GM23338 (cell line): ENCODE results near the gene GPR85. TPM values are rescaled to one million over a fixed set of nuclear protein-coding genes. Genes with fewer than 3 reads are reported as not detected.

Experiments
- ATAC-seq: fragments of 200-7000 bp; cut with Tn5 transposase; 3 replicates; pipeline ENCODE4 v1.9.1; 2020
- DNase-seq: peaks from one replicate; pipeline ENCODE4 v3.0.0-alpha.2; 2015; ENCODE audit warnings: low spot score
- H2AFZ ChIP-seq: fragments of 200-600 bp; sonication (generic); 2 replicates; pipeline ENCODE4 v1.8.0; 2016; ENCODE audit warnings: antibody characterized with exemption, mild to moderate bottlenecking, moderate library complexity
- H3F3A ChIP-seq: fragments of 200-600 bp; sonication (generic); replicated peaks from 2 replicates; pipeline ENCODE4 v1.8.0; 2017; ENCODE audit warnings: antibody characterized with exemption, mixed run types, low read depth
- H3K27ac ChIP-seq: fragments of 200-600 bp; sonication (generic); 2 replicates; pipeline ENCODE4 v1.6.1; 2016; ENCODE audit warnings: low read depth
- H3K27me3 ChIP-seq: fragments of 200-600 bp; sonication (generic); 2 replicates; pipeline ENCODE4 v1.8.0; 2016; ENCODE audit warnings: mild to moderate bottlenecking, mixed run types, moderate library complexity; ENCODE audit not compliant: insufficient read depth
- H3K36me3 ChIP-seq: fragments of 200-600 bp; sonication (generic); 2 replicates; pipeline ENCODE4 v1.8.0; 2016; ENCODE audit warnings: mild to moderate bottlenecking; ENCODE audit not compliant: insufficient read depth
- H3K4me1 ChIP-seq: fragments of 200-600 bp; sonication (generic); 2 replicates; pipeline ENCODE4 v1.8.0; 2016; ENCODE audit warnings: mild to moderate bottlenecking, moderate library complexity; ENCODE audit not compliant: insufficient read depth
- H3K4me2 ChIP-seq: fragments of 200-600 bp; sonication (generic); 2 replicates; pipeline ENCODE4 v1.7.1; 2017; ENCODE audit warnings: mixed run types
- H3K4me3 ChIP-seq: fragments of 200-600 bp; sonication (generic); 2 replicates; pipeline ENCODE4 v1.6.1; 2016; ENCODE audit warnings: mixed run types
- H3K79me2 ChIP-seq: fragments of 200-600 bp; sonication (generic); replicated peaks from 2 replicates; pipeline ENCODE4 v1.8.0; 2017; ENCODE audit warnings: mild to moderate bottlenecking; ENCODE audit not compliant: insufficient read depth
- H3K9me2 ChIP-seq: fragments of 200-600 bp; sonication (generic); 2 replicates; pipeline ENCODE4 v1.8.0; 2017; ENCODE audit not compliant: insufficient read depth
- H4K20me1 ChIP-seq: fragments of 200-600 bp; sonication (generic); replicated peaks from 2 replicates; pipeline ENCODE4 v1.8.0; 2017; ENCODE audit warnings: mild to moderate bottlenecking; ENCODE audit not compliant: insufficient read depth
- H3K27ac Mint-ChIP-seq: 2 replicates; pipeline ENCODE4 v1.8.0; 2020; ENCODE audit warnings: inconsistent platforms, mild to moderate bottlenecking, moderate library complexity, mixed read lengths
- H3K27me3 Mint-ChIP-seq: 3 replicates; pipeline ENCODE4 v1.8.0; 2022; ENCODE audit warnings: low read depth, mild to moderate bottlenecking, moderate library complexity, mixed read lengths, inconsistent platforms; ENCODE audit not compliant: insufficient read depth, poor library complexity
- H3K36me3 Mint-ChIP-seq: 3 replicates; pipeline ENCODE4 v1.8.0; 2021; ENCODE audit warnings: low read depth, mild to moderate bottlenecking, inconsistent platforms, moderate library complexity, mixed read lengths
- H3K4me1 Mint-ChIP-seq: 3 replicates; pipeline ENCODE4 v1.8.0; 2020; ENCODE audit warnings: mild to moderate bottlenecking, inconsistent platforms, mixed read lengths
- H3K4me3 Mint-ChIP-seq: 3 replicates; pipeline ENCODE4 v1.8.0; 2021; ENCODE audit warnings: moderate library complexity, mild to moderate bottlenecking, inconsistent platforms, mixed read lengths
- H3K9me3 Mint-ChIP-seq: 3 replicates; pipeline ENCODE4 v1.8.0; 2020; ENCODE audit warnings: moderate library complexity, mild to moderate bottlenecking, inconsistent platforms, mixed read lengths
- EZH2 ChIP-seq: fragments of 200-600 bp; sonication (generic); IDR thresholded peaks from one replicate; pipeline ENCODE4 v1.8.0; 2017; ENCODE audit warnings: antibody characterized with exemption, mild to moderate bottlenecking, low read depth; ENCODE audit not compliant: unreplicated experiment
- EZH2phosphoT487 ChIP-seq: fragments of 200-600 bp; sonication (generic); IDR thresholded peaks from one replicate; pipeline ENCODE4 v1.8.1; 2018; ENCODE audit warnings: antibody characterized with exemption; ENCODE audit not compliant: unreplicated experiment
- JUNB ChIP-seq: IDR thresholded peaks from one replicate; pipeline ENCODE4 v1.6.1; 2016; ENCODE audit warnings: antibody characterized with exemption; ENCODE audit not compliant: unreplicated experiment
- NANOG ChIP-seq: IDR thresholded peaks from 2 replicates; pipeline ENCODE4 v1.6.1; 2016; ENCODE audit warnings: antibody characterized with exemption, borderline replicate concordance
- POLR2AphosphoS5 ChIP-seq: IDR thresholded peaks from 2 replicates; pipeline ENCODE4 v1.6.1; 2016; ENCODE audit warnings: antibody characterized with exemption, low read depth
- STAT1 ChIP-seq: IDR thresholded peaks from one replicate; pipeline ENCODE4 v1.6.1; 2016; ENCODE audit warnings: antibody characterized with exemption; ENCODE audit not compliant: unreplicated experiment
- ZNF114 ChIP-seq: fragments of 250-450 bp; sonication (Bioruptor Pico); IDR thresholded peaks from 2 replicates; pipeline ENCODE4 v1.5.0; 2020; ENCODE audit warnings: mild to moderate bottlenecking, moderate library complexity
- polyA plus RNA-seq: library from polyadenylated mRNA; unstranded; fragments of >200 nt; fragmentation: Nextera tagmentation; extraction: Ambion mirVana; gene quantifications from 2 replicates; pipeline ENCODE4 v1.2.1, GENCODE V29; 2016
- total RNA-seq: library from RNA; depleted of rRNA; stranded (reverse); fragments of >200 nt; shearing (Covaris generic); gene quantifications from 2 replicates; pipeline ENCODE4 v1.2.3, GENCODE V29; 2014
- TF ChIP-seq, protein P1 (sequence below): IDR thresholded peaks from 2 replicates; pipeline ENCODE4 v1.6.1; 2016; ENCODE audit warnings: antibody characterized with exemption
- TF ChIP-seq, protein P2 (sequence below): IDR thresholded peaks from one replicate; pipeline ENCODE4 v1.6.1; 2018; ENCODE audit warnings: antibody characterized with exemption; ENCODE audit not compliant: unreplicated experiment
- TF ChIP-seq, protein P3 (sequence below): fragments of 250-450 bp; sonication (Bioruptor Pico); IDR thresholded peaks from 2 replicates; pipeline ENCODE4 v1.5.0; 2020; ENCODE audit warnings: mild to moderate bottlenecking, moderate library complexity
- TF ChIP-seq, protein P4 (sequence below), 2 experiments: fragments of 200-600 bp in 1 of 2; sonication (generic) in 1 of 2; conservative IDR thresholded peaks; 2 replicates each; pipeline versions ENCODE4 v1.5.1 to v1.6.1; 2016 to 2017; ENCODE audit warnings: antibody characterized with exemption in 2 of 2, low read depth in 2 of 2, mild to moderate bottlenecking in 2 of 2, moderate library complexity in 1 of 2

The GPR85 gene
- total and polyA plus RNA-seq, 2 experiments from 2014 or later: 0.16 to 0.35 TPM

DNA sequence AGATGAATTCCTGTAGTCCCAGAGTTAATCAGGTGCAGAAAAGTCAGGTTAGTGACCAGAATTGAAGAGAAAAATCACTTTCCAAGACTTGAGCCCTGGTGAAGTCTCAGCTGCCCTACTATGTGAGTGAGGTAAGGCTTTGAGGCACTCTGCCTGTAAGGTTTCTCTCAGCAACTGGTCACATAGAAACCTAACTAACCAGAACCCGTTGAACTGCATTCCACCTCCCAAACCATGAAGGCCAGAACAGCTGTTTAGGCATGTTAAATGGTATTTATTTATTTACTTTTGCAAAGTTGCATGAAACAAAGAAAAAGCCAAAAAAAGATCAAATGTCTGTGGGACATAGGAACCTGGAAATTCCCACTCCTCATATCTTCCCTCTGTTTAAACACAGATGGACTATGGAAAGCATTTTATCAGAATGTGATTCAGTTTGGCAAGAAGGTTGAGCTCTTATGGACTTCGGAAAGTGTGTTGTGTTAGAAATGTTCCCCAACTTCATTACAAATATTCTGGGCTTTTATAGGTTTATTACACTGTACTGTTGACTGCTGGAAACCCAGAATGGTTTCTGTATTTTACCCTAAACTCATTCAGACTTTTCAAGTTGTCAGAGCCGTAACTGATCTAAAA, 12.8 kb upstream of the GPR85 start:
- no peaks in the 10 kb centered on the region for H3K36me3 ChIP-seq
- Mint-ChIP-seq H3K36me3 (no peaks in the 10 kb centered on the region), H3K27ac (no peak overlapping the region; the same call in 1 of the 2 replicates), H3K27me3 (no peaks in the 10 kb centered on the region), H3K9me3 (no peaks in the 10 kb centered on the region), H3K4me1 (peaks cover 7% of the 10 kb centered on the region; the same call in 2 of the 3 replicates), H3K4me3 (no peak overlapping the region)
- H3K4me1 ChIP-seq: no peaks in the 10 kb centered on the region
- no peak overlapping the region for H3K4me3 ChIP-seq
- DNase-seq (peak; percentile 79), ATAC-seq (peak; percentile 91)
- no peaks in the 10 kb centered on the region for H3F3A ChIP-seq
- TF ChIP-seq, protein P1, sequence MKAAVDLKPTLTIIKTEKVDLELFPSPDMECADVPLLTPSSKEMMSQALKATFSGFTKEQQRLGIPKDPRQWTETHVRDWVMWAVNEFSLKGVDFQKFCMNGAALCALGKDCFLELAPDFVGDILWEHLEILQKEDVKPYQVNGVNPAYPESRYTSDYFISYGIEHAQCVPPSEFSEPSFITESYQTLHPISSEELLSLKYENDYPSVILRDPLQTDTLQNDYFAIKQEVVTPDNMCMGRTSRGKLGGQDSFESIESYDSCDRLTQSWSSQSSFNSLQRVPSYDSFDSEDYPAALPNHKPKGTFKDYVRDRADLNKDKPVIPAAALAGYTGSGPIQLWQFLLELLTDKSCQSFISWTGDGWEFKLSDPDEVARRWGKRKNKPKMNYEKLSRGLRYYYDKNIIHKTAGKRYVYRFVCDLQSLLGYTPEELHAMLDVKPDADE: no peak
- TF ChIP-seq POLR2AphosphoS5 (no peak), JUNB (no peak), EZH2phosphoT487 (no peak), STAT1 (no peak), EZH2 (no peak), ZNF114 (CRISPR knock-in tag) (no peak), NANOG (no peak)
- TF ChIP-seq, protein P2, sequence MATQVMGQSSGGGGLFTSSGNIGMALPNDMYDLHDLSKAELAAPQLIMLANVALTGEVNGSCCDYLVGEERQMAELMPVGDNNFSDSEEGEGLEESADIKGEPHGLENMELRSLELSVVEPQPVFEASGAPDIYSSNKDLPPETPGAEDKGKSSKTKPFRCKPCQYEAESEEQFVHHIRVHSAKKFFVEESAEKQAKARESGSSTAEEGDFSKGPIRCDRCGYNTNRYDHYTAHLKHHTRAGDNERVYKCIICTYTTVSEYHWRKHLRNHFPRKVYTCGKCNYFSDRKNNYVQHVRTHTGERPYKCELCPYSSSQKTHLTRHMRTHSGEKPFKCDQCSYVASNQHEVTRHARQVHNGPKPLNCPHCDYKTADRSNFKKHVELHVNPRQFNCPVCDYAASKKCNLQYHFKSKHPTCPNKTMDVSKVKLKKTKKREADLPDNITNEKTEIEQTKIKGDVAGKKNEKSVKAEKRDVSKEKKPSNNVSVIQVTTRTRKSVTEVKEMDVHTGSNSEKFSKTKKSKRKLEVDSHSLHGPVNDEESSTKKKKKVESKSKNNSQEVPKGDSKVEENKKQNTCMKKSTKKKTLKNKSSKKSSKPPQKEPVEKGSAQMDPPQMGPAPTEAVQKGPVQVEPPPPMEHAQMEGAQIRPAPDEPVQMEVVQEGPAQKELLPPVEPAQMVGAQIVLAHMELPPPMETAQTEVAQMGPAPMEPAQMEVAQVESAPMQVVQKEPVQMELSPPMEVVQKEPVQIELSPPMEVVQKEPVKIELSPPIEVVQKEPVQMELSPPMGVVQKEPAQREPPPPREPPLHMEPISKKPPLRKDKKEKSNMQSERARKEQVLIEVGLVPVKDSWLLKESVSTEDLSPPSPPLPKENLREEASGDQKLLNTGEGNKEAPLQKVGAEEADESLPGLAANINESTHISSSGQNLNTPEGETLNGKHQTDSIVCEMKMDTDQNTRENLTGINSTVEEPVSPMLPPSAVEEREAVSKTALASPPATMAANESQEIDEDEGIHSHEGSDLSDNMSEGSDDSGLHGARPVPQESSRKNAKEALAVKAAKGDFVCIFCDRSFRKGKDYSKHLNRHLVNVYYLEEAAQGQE: no peak
- TF ChIP-seq, protein P3, sequence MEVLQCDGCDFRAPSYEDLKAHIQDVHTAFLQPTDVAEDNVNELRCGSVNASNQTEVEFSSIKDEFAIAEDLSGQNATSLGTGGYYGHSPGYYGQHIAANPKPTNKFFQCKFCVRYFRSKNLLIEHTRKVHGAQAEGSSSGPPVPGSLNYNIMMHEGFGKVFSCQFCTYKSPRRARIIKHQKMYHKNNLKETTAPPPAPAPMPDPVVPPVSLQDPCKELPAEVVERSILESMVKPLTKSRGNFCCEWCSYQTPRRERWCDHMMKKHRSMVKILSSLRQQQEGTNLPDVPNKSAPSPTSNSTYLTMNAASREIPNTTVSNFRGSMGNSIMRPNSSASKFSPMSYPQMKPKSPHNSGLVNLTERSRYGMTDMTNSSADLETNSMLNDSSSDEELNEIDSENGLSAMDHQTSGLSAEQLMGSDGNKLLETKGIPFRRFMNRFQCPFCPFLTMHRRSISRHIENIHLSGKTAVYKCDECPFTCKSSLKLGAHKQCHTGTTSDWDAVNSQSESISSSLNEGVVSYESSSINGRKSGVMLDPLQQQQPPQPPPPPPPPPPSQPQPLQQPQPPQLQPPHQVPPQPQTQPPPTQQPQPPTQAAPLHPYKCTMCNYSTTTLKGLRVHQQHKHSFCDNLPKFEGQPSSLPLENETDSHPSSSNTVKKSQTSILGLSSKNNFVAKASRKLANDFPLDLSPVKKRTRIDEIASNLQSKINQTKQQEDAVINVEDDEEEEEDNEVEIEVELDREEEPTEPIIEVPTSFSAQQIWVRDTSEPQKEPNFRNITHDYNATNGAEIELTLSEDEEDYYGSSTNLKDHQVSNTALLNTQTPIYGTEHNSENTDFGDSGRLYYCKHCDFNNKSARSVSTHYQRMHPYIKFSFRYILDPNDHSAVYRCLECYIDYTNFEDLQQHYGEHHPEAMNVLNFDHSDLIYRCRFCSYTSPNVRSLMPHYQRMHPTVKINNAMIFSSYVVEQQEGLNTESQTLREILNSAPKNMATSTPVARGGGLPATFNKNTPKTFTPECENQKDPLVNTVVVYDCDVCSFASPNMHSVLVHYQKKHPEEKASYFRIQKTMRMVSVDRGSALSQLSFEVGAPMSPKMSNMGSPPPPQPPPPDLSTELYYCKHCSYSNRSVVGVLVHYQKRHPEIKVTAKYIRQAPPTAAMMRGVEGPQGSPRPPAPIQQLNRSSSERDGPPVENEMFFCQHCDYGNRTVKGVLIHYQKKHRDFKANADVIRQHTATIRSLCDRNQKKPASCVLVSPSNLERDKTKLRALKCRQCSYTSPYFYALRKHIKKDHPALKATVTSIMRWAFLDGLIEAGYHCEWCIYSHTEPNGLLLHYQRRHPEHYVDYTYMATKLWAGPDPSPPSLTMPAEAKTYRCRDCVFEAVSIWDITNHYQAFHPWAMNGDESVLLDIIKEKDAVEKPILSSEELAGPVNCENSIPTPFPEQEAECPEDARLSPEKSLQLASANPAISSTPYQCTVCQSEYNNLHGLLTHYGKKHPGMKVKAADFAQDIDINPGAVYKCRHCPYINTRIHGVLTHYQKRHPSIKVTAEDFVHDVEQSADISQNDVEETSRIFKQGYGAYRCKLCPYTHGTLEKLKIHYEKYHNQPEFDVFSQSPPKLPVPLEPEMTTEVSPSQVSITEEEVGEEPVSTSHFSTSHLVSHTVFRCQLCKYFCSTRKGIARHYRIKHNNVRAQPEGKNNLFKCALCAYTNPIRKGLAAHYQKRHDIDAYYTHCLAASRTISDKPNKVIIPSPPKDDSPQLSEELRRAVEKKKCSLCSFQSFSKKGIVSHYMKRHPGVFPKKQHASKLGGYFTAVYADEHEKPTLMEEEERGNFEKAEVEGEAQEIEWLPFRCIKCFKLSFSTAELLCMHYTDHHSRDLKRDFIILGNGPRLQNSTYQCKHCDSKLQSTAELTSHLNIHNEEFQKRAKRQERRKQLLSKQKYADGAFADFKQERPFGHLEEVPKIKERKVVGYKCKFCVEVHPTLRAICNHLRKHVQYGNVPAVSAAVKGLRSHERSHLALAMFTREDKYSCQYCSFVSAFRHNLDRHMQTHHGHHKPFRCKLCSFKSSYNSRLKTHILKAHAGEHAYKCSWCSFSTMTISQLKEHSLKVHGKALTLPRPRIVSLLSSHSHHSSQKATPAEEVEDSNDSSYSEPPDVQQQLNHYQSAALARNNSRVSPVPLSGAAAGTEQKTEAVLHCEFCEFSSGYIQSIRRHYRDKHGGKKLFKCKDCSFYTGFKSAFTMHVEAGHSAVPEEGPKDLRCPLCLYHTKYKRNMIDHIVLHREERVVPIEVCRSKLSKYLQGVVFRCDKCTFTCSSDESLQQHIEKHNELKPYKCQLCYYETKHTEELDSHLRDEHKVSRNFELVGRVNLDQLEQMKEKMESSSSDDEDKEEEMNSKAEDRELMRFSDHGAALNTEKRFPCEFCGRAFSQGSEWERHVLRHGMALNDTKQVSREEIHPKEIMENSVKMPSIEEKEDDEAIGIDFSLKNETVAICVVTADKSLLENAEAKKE: no peak
- TF ChIP-seq, protein P4, sequence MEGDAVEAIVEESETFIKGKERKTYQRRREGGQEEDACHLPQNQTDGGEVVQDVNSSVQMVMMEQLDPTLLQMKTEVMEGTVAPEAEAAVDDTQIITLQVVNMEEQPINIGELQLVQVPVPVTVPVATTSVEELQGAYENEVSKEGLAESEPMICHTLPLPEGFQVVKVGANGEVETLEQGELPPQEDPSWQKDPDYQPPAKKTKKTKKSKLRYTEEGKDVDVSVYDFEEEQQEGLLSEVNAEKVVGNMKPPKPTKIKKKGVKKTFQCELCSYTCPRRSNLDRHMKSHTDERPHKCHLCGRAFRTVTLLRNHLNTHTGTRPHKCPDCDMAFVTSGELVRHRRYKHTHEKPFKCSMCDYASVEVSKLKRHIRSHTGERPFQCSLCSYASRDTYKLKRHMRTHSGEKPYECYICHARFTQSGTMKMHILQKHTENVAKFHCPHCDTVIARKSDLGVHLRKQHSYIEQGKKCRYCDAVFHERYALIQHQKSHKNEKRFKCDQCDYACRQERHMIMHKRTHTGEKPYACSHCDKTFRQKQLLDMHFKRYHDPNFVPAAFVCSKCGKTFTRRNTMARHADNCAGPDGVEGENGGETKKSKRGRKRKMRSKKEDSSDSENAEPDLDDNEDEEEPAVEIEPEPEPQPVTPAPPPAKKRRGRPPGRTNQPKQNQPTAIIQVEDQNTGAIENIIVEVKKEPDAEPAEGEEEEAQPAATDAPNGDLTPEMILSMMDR (conservative IDR thresholded peaks at IDR 0.05; ENCODE audit: low read depth in 2 of 2): no peak
- no peaks in the 10 kb centered on the region for H3K27me3 ChIP-seq
- no peak overlapping the region for H2AFZ ChIP-seq
- no peaks in the 10 kb centered on the region for H3K9me2 ChIP-seq
- H3K27ac ChIP-seq: no peak overlapping the region
- H4K20me1 ChIP-seq: no peaks in the 10 kb centered on the region
- no peak overlapping the region for H3K4me2 ChIP-seq
- H3K79me2 ChIP-seq: no peaks in the 10 kb centered on the region
